DMS 273 (cell line): ENCODE measurements around the gene PRSS27.

ENCODE experiments used
- DNase-seq: peaks from one replicate; lab custom pipeline; 2025; ENCODE audit not compliant: unreplicated experiment; lab: John Stamatoyannopoulos, UW

Gene PRSS27

GRCh38 chr16:2752035-2752849, 32.2 kb upstream of the PRSS27 start, which contains the start of gene SRRM2:
TSS of gene SRRM2 (plus strand) at chr16:2752638. CDS start at chr16:2756365, 3,727 bp downstream.
- DNase-seq: peak; percentile 99

- DNase-seq: peak; percentile 86
Observed at GRCh38 chr16:2751577-2752034, 31.6 kb upstream of the PRSS27 start.

GRCh38 chr16:2749936-2750335, 29.9 kb upstream of the PRSS27 start:
- no peak for DNase-seq

GRCh38 chr16:2749476-2749875, 29.5 kb upstream of the PRSS27 start:
- no peak for DNase-seq

- no peak for DNase-seq
Observed at GRCh38 chr16:2748757-2749455, 28.9 kb upstream of the PRSS27 start.

- DNase-seq: no peak
Observed at GRCh38 chr16:2745961-2746360, 25.9 kb upstream of the PRSS27 start.

- no peak for DNase-seq
Observed at GRCh38 chr16:2745116-2745890, 25.3 kb upstream of the PRSS27 start.

GRCh38 chr16:2744711-2745110, 24.7 kb upstream of the PRSS27 start:
- no peak for DNase-seq

GRCh38 chr16:2743007-2743810, 23.2 kb upstream of the PRSS27 start:
- no peak for DNase-seq

GRCh38 chr16:2742323-2743006, 22.4 kb upstream of the PRSS27 start:
- DNase-seq: no peak

- DNase-seq: no peak
Observed at GRCh38 chr16:2741168-2741567, 21.1 kb upstream of the PRSS27 start.

- no peak for DNase-seq
Observed at GRCh38 chr16:2740476-2740875, 20.5 kb upstream of the PRSS27 start.

- DNase-seq: no peak
Observed at GRCh38 chr16:2739625-2740430, 19.8 kb upstream of the PRSS27 start.

GRCh38 chr16:2738615-2739014, 18.6 kb upstream of the PRSS27 start:
- DNase-seq: no peak

GRCh38 chr16:2737895-2738418, 17.9 kb upstream of the PRSS27 start:
- DNase-seq: no peak

- DNase-seq: no peak
Observed at GRCh38 chr16:2737238-2737605, 17.2 kb upstream of the PRSS27 start.

- no peak for DNase-seq
Observed at GRCh38 chr16:2736476-2737237, 16.6 kb upstream of the PRSS27 start.

GRCh38 chr16:2734844-2735515, 15.0 kb upstream of the PRSS27 start:
- DNase-seq: no peak
